ENCODE data around the gene ANKMY1.

ANKMY1 gene

GRCh38 chr2:240585681-240586197 lies 28.0 kb upstream of the ANKMY1 start:
- TF ChIP-seq ZNF280C (tag by site-specific recombination; IDR thresholded peaks at IDR 0.05) (no peak), PRDM4 (tag by site-specific recombination; IDR thresholded peaks at IDR 0.05) (0 out of 2 replicates have a peak, but pooled peaks have one; percentile 5)
- H3K36me3 ChIP-seq (ENCODE audit: control insufficient read depth in 2 of 2, insufficient read depth in 1 of 2, low read length in 2 of 2) = peaks cover 0 to 30% of the 10 kb centered on the region in 2 experiments; a peak in 1 of 3 replicates

GRCh38 chr2:240585101-240585500 lies 27.3 kb upstream of the ANKMY1 start:
- TF ChIP-seq SCRT2 (tag by site-specific recombination; IDR thresholded peaks at IDR 0.05) = peak; percentile 14; the same call in 1 of the 2 replicates
- no peak for TF ChIP-seq ZNF169 (tag by site-specific recombination; IDR thresholded peaks at IDR 0.05)
- ChIA-PET POLR2A (interaction anchor here (3.3 kb wide), 2 partner anchors 19 to 24 kb away, joined by 46 to 53 read pairs; partner anchors contain the start of gene DUSP28), CTCF (interaction anchor here (5.5 kb wide), 1 partner anchor 19 kb away, joined by 34 read pairs; no protein-coding TSS in a partner anchor)
- peak overlapping the region; percentile 97 for H3K4me3 ChIP-seq (ENCODE audit: low read depth, low read length)
- peaks cover 0 to 23% of the 10 kb centered on the region in 2 experiments; a peak in 1 of 3 replicates for H3K36me3 ChIP-seq (ENCODE audit: control insufficient read depth in 2 of 2, insufficient read depth in 1 of 2, low read length in 2 of 2)
- H3K27ac ChIP-seq (ENCODE audit: extremely low read depth, low read depth, low read length) = no peak overlapping the region; the same call in 1 of the 2 replicates
- no peaks in the 10 kb centered on the region for H3K9me3 ChIP-seq (ENCODE audit: control insufficient read depth, insufficient read depth, low read depth, low read length)
- H3K4me1 ChIP-seq (ENCODE audit: control insufficient read depth, insufficient read depth, low read length) = peaks cover 16% of the 10 kb centered on the region

More at GRCh38 chr2:240585681-240586197, 28.0 kb upstream of the ANKMY1 start:
- Histone ChIP-seq H3K27ac (ENCODE audit: extremely low read depth, low read depth, low read length) (peak overlapping the region; percentile 78), H3K9me3 (ENCODE audit: control insufficient read depth, insufficient read depth, low read depth, low read length) (no peaks in the 10 kb centered on the region), H3K4me3 (ENCODE audit: low read depth, low read length) (peak overlapping the region; percentile 97), H3K4me1 (ENCODE audit: control insufficient read depth, insufficient read depth, low read length) (peaks cover 13% of the 10 kb centered on the region)
- ChIA-PET CTCF (interaction anchor here (0.7 to 5.5 kb wide), 3 partner anchors 19 to 907 kb away, joined by 3 to 34 read pairs (median 3); no protein-coding TSS in a partner anchor), POLR2A (interaction anchor here (0.7 to 3.3 kb wide), 13 partner anchors 8 to 1052 kb away, joined by 3 to 53 read pairs (median 6); partner anchors contain the start of genes ATG4B and DUSP28)

GRCh38 chr2:240584486-240585031 lies 26.8 kb upstream of the ANKMY1 start:
- Histone ChIP-seq H3K9me3 (ENCODE audit: control insufficient read depth, insufficient read depth, low read depth, low read length) (no peaks in the 10 kb centered on the region), H3K36me3 (ENCODE audit: control insufficient read depth in 2 of 2, insufficient read depth in 1 of 2, low read length in 2 of 2) (peaks cover 0 to 19% of the 10 kb centered on the region in 2 experiments; a peak in 1 of 3 replicates), H3K4me1 (ENCODE audit: control insufficient read depth, insufficient read depth, low read length) (peaks cover 21% of the 10 kb centered on the region), H3K4me3 (ENCODE audit: low read depth, low read length) (no peak overlapping the region), H3K27ac (ENCODE audit: extremely low read depth, low read depth, low read length) (no peak overlapping the region)
- CTCF ChIA-PET = interaction anchor here (5.5 kb wide), 1 partner anchor 18 kb away, joined by 34 read pairs; no protein-coding TSS in a partner anchor
- POLR2A ChIA-PET = interaction anchor here (3.3 kb wide), 1 partner anchor 24 kb away, joined by 53 read pairs; the partner anchor contains the start of gene DUSP28
- TF ChIP-seq ZBTB17 (tag by site-specific recombination; IDR thresholded peaks at IDR 0.05) (peak; percentile 36), GLIS1 (tag by site-specific recombination; IDR thresholded peaks at IDR 0.05) (peak; percentile 86), ZBTB11 (tag by site-specific recombination; conservative IDR thresholded peaks at IDR 0.05; ENCODE audit: low read depth) (no peak), ZXDB (tag by site-specific recombination; IDR thresholded peaks at IDR 0.05) (0 out of 2 replicates have a peak, but pooled peaks have one; percentile 31), SP3 (tag by site-specific recombination; IDR thresholded peaks at IDR 0.05) (0 out of 2 replicates have a peak, but pooled peaks have one; percentile 39), PRDM10 (tag by site-specific recombination; IDR thresholded peaks at IDR 0.05) (peak; percentile 94), PATZ1 (tag by site-specific recombination; IDR thresholded peaks at IDR 0.05) (peak; percentile 20; the same call in 1 of the 2 replicates), ZNF600 (tag by site-specific recombination; IDR thresholded peaks at IDR 0.05) (0 out of 2 replicates have a peak, but pooled peaks have one; percentile 43), ZNF501 (tag by site-specific recombination; IDR thresholded peaks at IDR 0.05) (no peak), ZNF560 (tag by site-specific recombination; IDR thresholded peaks at IDR 0.05; ENCODE audit: borderline replicate concordance) (no peak)

Measured in HEK293 (cell line).